Stimulated activated naive B cell treated with anti-CD40 and anti-IgM and Interleukin-4, amounts not matched to agents 10 μg/mL and 1 μg/mL and 100 μg/mL, for 72 hours (primary cell): ENCODE data around the gene HAO1.
A peak's percentile ranks its signal among the peaks of the same experiment; 100 is the strongest.

Experiments used
- ATAC-seq, 2 donors: fragments of 150-1000 bp; cut with Tn5 transposase; replicated peaks; 2 replicates each; pipeline ENCODE4 v1.10.0; 2021; ENCODE audit warnings: moderate library complexity in 1 of 2
- DNase-seq: peaks from one replicate; pipeline ENCODE4 v3.0.0; 2021
- H3K27ac Mint-ChIP-seq: one replicate; pipeline ENCODE4 v1.8.0; 2022; ENCODE audit warnings: mild to moderate bottlenecking, mixed read lengths
- H3K27me3 Mint-ChIP-seq, 2 donors: one replicate each; pipeline ENCODE4 v1.8.0; 2022; ENCODE audit warnings: mixed read lengths in 2 of 2
- H3K36me3 Mint-ChIP-seq, 2 donors: one replicate each; pipeline ENCODE4 v1.8.0; 2022; ENCODE audit warnings: mixed read lengths in 2 of 2, mild to moderate bottlenecking in 1 of 2
- H3K4me1 Mint-ChIP-seq, 2 donors: one replicate each; pipeline ENCODE4 v1.8.0; 2022; ENCODE audit warnings: mixed read lengths in 2 of 2, mild to moderate bottlenecking in 1 of 2
- H3K4me3 Mint-ChIP-seq, 2 donors: one replicate each; pipeline ENCODE4 v1.8.0; 2022; ENCODE audit warnings: mild to moderate bottlenecking in 2 of 2, mixed read lengths in 2 of 2, moderate library complexity in 1 of 2
- H3K9me3 Mint-ChIP-seq, 2 donors: one replicate each; pipeline ENCODE4 v1.8.0; 2022; ENCODE audit warnings: mixed read lengths in 2 of 2, mild to moderate bottlenecking in 1 of 2

Gene HAO1

DNA sequence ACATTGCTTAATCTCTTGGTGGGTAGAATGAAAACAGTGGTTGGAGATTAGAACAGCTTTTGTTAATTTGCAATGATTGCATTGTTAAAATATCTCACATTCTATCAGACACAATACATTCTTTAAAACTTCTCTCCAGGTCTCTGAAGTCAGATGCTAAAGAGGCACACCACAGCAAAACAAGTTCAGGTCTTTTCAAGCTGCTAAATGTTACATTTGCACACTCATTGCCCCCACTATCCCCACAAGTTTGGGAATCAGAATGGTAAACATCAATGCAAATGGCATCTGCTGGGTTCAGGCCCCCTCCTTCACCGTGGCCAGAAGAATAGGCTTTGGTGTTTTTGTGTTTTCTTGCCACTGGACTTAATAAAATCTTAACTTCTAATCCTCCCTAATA lies 10.1 kb upstream of the HAO1 start:
- Mint-ChIP-seq H3K27ac (no peak overlapping the region), H3K4me1 (no peaks in the 10 kb centered on the region), H3K9me3 (peaks cover 9 to 15% of the 10 kb centered on the region in 2 donors), H3K27me3 (peaks cover 16 to 22% of the 10 kb centered on the region in 2 donors), H3K4me3 (no peak overlapping the region), H3K36me3 (peaks cover 0 to 3% of the 10 kb centered on the region in 2 donors)
- DNase-seq (no peak), ATAC-seq (no peak)

DNA sequence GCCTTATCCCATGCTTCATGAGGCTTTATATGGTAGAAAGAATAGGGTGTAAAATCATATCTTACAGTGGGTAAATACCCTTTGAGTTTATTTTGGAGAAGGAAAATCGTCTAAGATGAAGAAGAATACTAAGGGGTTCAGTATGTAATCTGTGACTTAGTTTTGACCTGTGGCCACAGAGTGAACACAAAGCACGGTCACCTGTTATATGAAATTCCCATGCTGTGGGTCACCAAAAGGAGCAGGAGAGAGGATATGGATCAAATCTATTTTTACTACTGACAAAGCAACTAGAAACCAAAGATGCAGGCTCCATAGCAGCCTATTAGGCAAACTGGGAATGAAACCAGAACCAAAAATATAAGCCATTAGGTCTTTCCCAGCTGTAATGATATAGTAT lies 3.6 kb upstream of the HAO1 start:
- Mint-ChIP-seq H3K27me3 (peaks cover 8 to 14% of the 10 kb centered on the region in 2 donors), H3K4me1 (no peaks in the 10 kb centered on the region), H3K36me3 (peaks cover 0 to 3% of the 10 kb centered on the region in 2 donors), H3K4me3 (no peak overlapping the region), H3K9me3 (peaks cover 4 to 10% of the 10 kb centered on the region in 2 donors), H3K27ac (no peak overlapping the region)
- DNase-seq (no peak), ATAC-seq (no peak)

GRCh38 chr20:7939663-7940062 lies 595 bp downstream of the HAO1 start:
- Mint-ChIP-seq H3K36me3 (no peaks in the 10 kb centered on the region), H3K4me3 (no peak overlapping the region), H3K27ac (no peak overlapping the region), H3K4me1 (peaks cover 9 to 13% of the 10 kb centered on the region in 2 donors), H3K9me3 (peaks cover 0 to 2% of the 10 kb centered on the region in 2 donors), H3K27me3 (peaks cover 0 to 4% of the 10 kb centered on the region in 2 donors)
- DNase-seq (no peak), ATAC-seq (no peak)

- Mint-ChIP-seq H3K4me1 (peaks cover 9 to 13% of the 10 kb centered on the region in 2 donors), H3K9me3 (peaks cover 0 to 2% of the 10 kb centered on the region in 2 donors), H3K27ac (no peak overlapping the region), H3K36me3 (no peaks in the 10 kb centered on the region), H3K4me3 (no peak overlapping the region), H3K27me3 (peaks cover 4% of the 10 kb centered on the region in 2 donors)
- ATAC-seq (no peak), DNase-seq (no peak)
These were observed 2.2 kb downstream of the HAO1 start for GRCh38 chr20:7938058-7938457.

DNA sequence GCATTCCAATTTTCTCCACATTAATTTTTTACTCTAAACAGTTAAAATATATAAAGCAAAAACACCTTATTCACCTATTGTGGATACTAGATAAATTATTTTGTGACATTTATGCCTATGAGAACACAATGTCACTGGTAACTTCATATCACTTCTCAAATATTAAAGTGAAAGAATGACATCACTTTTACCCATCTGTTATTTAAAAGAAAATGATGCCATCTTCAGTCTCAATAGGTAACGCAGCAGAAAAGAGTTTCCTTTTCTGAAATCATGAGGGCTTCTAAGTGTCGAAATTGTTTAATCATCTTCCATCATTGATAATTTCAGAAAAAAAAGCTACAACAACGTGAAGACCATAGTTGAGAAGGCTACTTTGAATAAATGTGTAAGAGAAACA lies 2.9 kb downstream of the HAO1 start:
- Mint-ChIP-seq H3K4me1 (peaks cover 9 to 13% of the 10 kb centered on the region in 2 donors), H3K27ac (no peak overlapping the region), H3K9me3 (peaks cover 0 to 2% of the 10 kb centered on the region in 2 donors), H3K27me3 (peaks cover 4 to 5% of the 10 kb centered on the region in 2 donors), H3K36me3 (no peaks in the 10 kb centered on the region), H3K4me3 (no peak overlapping the region)
- no peak for ATAC-seq
- no peak for DNase-seq

GRCh38 chr20:7935027-7935551 lies 5.2 kb downstream of the HAO1 start:
- Mint-ChIP-seq H3K27me3 (peaks cover 5 to 10% of the 10 kb centered on the region in 2 donors), H3K27ac (no peak overlapping the region), H3K4me3 (peak overlapping the region; percentile 7 to 46), H3K4me1 (peaks cover 12 to 20% of the 10 kb centered on the region in 2 donors), H3K36me3 (no peaks in the 10 kb centered on the region), H3K9me3 (peaks cover 0 to 2% of the 10 kb centered on the region in 2 donors)
- ATAC-seq (peak; percentile 29 to 59), DNase-seq (no peak)

GRCh38 chr20:7933346-7933745 lies 6.9 kb downstream of the HAO1 start:
- ATAC-seq = no peak
- peaks cover 0 to 2% of the 10 kb centered on the region in 2 donors for H3K9me3 Mint-ChIP-seq
- no peak overlapping the region for H3K4me3 Mint-ChIP-seq
- H3K36me3 Mint-ChIP-seq = no peaks in the 10 kb centered on the region
- no peak for DNase-seq
- no peak overlapping the region for H3K27ac Mint-ChIP-seq
- H3K4me1 Mint-ChIP-seq = peaks cover 12 to 20% of the 10 kb centered on the region in 2 donors
- H3K27me3 Mint-ChIP-seq = peaks cover 10 to 11% of the 10 kb centered on the region in 2 donors

DNA sequence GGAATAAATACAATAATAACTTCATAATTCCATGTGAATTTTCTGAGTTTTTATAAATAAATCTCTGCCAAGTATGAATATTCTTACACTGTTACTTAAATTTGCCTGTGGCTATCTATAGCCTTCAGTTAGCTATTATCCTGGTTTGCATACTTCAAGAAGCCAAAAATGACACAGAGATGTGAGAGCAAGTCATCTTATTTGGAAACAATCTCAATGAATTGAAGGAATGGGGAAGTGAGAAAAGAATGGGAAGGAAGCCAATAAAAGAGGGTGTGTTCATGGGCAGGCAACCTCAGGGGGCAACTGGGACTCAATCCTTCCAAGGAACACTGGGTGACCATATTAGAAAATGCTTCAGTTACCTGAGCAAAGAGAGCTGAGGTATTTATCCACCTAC lies 9.9 kb downstream of the HAO1 start:
- no peak overlapping the region for H3K4me3 Mint-ChIP-seq
- no peak overlapping the region for H3K27ac Mint-ChIP-seq
- H3K4me1 Mint-ChIP-seq = peaks cover 7 to 13% of the 10 kb centered on the region in 2 donors
- DNase-seq (no peak), ATAC-seq (peak in 1 of 2 donors; percentile 18)
- H3K27me3 Mint-ChIP-seq = peaks cover 10 to 11% of the 10 kb centered on the region in 2 donors
- H3K9me3 Mint-ChIP-seq = peaks cover 0 to 2% of the 10 kb centered on the region in 2 donors
- H3K36me3 Mint-ChIP-seq = no peaks in the 10 kb centered on the region

DNA sequence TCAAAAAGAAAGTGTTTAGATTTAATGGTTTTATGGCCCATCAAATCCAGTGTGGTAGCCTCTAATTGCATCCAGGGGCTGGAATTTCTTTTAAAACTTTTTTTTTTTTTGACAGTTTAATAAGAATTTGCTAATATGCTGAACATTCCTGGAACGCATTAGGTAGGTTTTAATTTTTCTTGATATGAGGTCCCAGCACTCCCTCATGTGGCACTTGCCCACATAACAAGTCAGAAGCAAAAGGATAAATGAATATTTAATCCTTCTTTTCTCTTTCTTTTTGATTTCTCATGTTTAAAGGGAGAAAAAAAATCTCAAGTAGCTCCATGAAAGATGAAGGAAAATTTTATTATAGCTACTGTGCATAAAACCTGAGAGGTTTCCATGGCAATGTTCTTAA lies 13.5 kb downstream of the HAO1 start:
- peaks cover 3 to 7% of the 10 kb centered on the region in 2 donors for H3K4me1 Mint-ChIP-seq
- DNase-seq = no peak

DNA sequence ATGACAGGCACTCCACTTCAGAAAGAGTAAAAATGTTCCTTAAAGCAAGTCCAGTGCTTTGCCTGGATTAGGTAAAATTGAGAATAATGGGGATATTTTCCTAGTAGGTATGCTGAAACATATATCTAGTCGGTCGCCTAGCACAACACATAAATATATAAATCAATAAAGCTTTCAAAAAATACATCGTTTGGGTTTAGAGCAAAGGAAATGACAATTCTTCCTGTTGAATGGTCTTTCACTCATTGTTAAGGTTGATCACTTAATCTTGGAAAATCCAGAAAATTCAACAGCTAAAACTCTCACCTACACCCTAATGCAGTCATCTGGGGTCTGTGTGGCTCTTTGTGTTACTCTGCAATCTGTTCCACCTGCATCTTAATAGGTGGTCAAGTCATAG lies 13.9 kb downstream of the HAO1 start:
- no peak overlapping the region for H3K4me3 Mint-ChIP-seq
- H3K27ac Mint-ChIP-seq = no peak overlapping the region
- DNase-seq = no peak
- no peaks in the 10 kb centered on the region for H3K36me3 Mint-ChIP-seq
- no peak for ATAC-seq
- H3K27me3 Mint-ChIP-seq = peaks cover 6% of the 10 kb centered on the region in 2 donors
- peaks cover 3 to 7% of the 10 kb centered on the region in 2 donors for H3K4me1 Mint-ChIP-seq
- no peaks in the 10 kb centered on the region for H3K9me3 Mint-ChIP-seq

More for the DNA sequence above, 13.5 kb downstream of the HAO1 start:
- ATAC-seq = no peak
- Mint-ChIP-seq H3K36me3 (no peaks in the 10 kb centered on the region), H3K4me3 (no peak overlapping the region), H3K27ac (no peak overlapping the region), H3K9me3 (no peaks in the 10 kb centered on the region), H3K27me3 (peaks cover 6% of the 10 kb centered on the region in 2 donors)

- ATAC-seq (no peak), DNase-seq (no peak)
- Mint-ChIP-seq H3K9me3 (no peaks in the 10 kb centered on the region), H3K27ac (no peak overlapping the region), H3K4me1 (no peaks in the 10 kb centered on the region), H3K27me3 (peaks cover 0 to 5% of the 10 kb centered on the region in 2 donors), H3K4me3 (no peak overlapping the region), H3K36me3 (no peaks in the 10 kb centered on the region)
These were observed 15.6 kb downstream of the HAO1 start for GRCh38 chr20:7924692-7925091.

- Mint-ChIP-seq H3K4me1 (no peaks in the 10 kb centered on the region), H3K36me3 (no peaks in the 10 kb centered on the region), H3K9me3 (no peaks in the 10 kb centered on the region), H3K4me3 (no peak overlapping the region), H3K27me3 (peaks cover 12 to 16% of the 10 kb centered on the region in 2 donors), H3K27ac (no peak overlapping the region)
- no peak for ATAC-seq
- no peak for DNase-seq
These were observed 23.6 kb downstream of the HAO1 start for GRCh38 chr20:7916648-7917047.

DNA sequence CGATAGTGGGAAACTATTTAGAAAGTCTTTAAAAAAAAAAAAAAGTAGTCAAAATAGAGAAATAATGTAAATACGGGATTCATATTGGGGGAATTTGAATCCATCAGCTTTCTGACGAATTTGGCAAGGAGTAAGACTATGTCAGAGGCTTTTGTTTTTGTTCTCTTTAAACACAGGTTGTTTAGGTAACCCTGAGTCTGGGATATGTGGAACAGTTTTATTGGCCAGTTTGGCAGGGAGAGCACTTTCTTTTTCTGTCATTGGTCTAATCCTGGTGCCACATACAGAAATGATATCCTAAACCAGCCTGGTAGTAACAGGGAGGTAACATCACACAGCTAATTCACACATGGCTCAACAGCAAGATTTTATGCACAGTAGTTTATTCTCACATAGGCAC lies 27.7 kb downstream of the HAO1 start:
- H3K4me1 Mint-ChIP-seq = no peaks in the 10 kb centered on the region
- no peak overlapping the region for H3K27ac Mint-ChIP-seq
- no peak for DNase-seq
- H3K36me3 Mint-ChIP-seq = no peaks in the 10 kb centered on the region
- no peak for ATAC-seq
- no peaks in the 10 kb centered on the region for H3K9me3 Mint-ChIP-seq
- H3K4me3 Mint-ChIP-seq = no peak overlapping the region
- H3K27me3 Mint-ChIP-seq = peaks cover 7 to 15% of the 10 kb centered on the region in 2 donors

DNA sequence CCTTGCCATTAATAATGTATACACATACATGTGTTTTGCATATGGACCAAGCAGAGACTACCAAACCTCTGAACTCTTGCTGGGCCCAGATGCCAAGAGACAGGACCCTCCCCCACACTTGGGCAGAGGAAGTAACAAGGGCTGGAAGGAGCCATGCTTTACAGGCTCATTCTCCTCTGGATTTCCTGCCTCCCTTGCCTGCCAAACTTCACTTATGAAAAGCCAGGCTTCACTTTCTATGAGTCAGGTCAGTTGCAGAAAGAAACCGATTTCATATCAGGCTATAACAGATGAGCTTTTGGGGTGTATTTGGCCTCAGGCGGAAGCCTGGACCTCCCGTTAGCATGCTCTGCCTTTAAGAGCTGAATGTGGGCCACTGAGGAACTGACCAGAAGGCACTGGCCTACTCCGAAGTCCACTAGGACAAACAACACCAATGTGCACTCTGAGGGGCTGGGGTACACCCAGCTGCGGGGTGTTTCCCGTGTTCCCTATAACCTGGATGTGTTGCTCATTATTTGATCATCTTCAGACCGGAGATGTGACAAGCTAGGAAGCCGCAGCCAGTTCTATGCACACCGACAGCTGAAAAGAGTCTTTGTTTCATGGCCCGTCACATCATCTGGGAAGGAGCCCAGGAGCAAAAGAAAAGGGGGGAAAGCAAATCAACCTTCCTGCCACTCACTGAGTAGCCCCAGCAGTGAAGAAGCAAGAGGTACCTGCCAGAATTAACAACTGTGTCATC lies 28.5 kb downstream of the HAO1 start:
- no peaks in the 10 kb centered on the region for H3K4me1 Mint-ChIP-seq
- no peak overlapping the region for H3K27ac Mint-ChIP-seq
- H3K27me3 Mint-ChIP-seq = peaks cover 9 to 14% of the 10 kb centered on the region in 2 donors
- H3K36me3 Mint-ChIP-seq = no peaks in the 10 kb centered on the region
- no peak for DNase-seq
- no peak for ATAC-seq
- H3K9me3 Mint-ChIP-seq = no peaks in the 10 kb centered on the region
- no peak overlapping the region for H3K4me3 Mint-ChIP-seq

DNA sequence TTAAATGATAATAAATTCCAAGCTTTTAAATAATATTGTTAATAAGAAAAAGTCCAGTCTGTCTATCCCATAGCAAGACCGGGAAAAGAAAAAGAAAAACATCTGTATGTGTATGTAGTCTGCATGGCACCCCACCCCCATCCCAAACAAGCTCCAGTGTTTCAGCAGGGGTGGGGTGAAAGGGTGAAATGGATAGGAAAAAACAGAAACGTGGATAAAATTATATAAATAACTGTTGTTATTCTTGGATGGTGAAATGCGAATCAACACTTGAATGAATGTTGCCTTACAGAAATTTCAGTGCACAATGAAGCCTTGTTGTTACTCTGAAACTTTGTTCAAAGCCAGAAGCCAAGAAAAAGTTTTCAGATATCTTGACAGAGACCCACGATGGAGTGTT lies 31.4 kb downstream of the HAO1 start:
- Mint-ChIP-seq H3K9me3 (no peaks in the 10 kb centered on the region), H3K4me1 (no peaks in the 10 kb centered on the region), H3K27ac (no peak overlapping the region), H3K27me3 (peaks cover 8 to 9% of the 10 kb centered on the region in 2 donors), H3K4me3 (no peak overlapping the region), H3K36me3 (no peaks in the 10 kb centered on the region)
- no peak for ATAC-seq
- no peak for DNase-seq
